Tongue (tissue), 3 donors: Measurements from ENCODE around the gene HES7. TPM values are rescaled to one million over a fixed set of nuclear protein-coding genes. Genes with fewer than 3 reads are reported as not detected.

Experiments
- DNase-seq: peaks from one replicate; pipeline ENCODE4 v3.0.0-alpha.2; 2015
- small RNA-seq: library from RNA; depleted of rRNA; stranded (forward); fragments of <200 nt; gene quantifications from one replicate; pipeline ENCODE3, GENCODE V24; 2014; ENCODE audit warnings: low replicate concordance
- total RNA-seq: library from RNA; depleted of rRNA; stranded (reverse); fragments of >200 nt; gene quantifications from one replicate; pipeline ENCODE4 v1.2.3, GENCODE V29; 2014

Gene HES7
- total RNA-seq, 1 donor from 2014 or later, result not detected

- DNase-seq, result peak; percentile 40
Observed at GRCh38 chr17:8072729-8073461, 51.0 kb downstream of the HES7 start.

GRCh38 chr17:8072341-8072728, 51.6 kb downstream of the HES7 start:
- DNase-seq, result no peak

- no peak for DNase-seq
Observed at GRCh38 chr17:8071496-8071895, 52.4 kb downstream of the HES7 start.

Small RNAs within 50 kb of the gene (small RNA-seq; reads per million reads assigned to genes)
- gene MIR4314, result not detected

Other genes starting within 250 kb of the HES7 start
- 78.9 TPM for gene CHD3, start 235.3 kb downstream of the HES7 start, total RNA-seq
- 12.5 TPM for gene RNF227, start 207.8 kb downstream of the HES7 start, total RNA-seq
- 0.82 TPM for gene KCNAB3, start 194.2 kb downstream of the HES7 start, total RNA-seq
- 21.7 TPM for gene TRAPPC1, start 192.2 kb downstream of the HES7 start, total RNA-seq
- gene CNTROB, start 191.9 kb downstream of the HES7 start, total RNA-seq, result 18.2 TPM
- gene GUCY2D, start 121.5 kb downstream of the HES7 start, total RNA-seq, result not detected
- gene ALOX15B, start 85.0 kb downstream of the HES7 start, total RNA-seq, result 2.2 TPM
- 0.72 TPM for gene ALOX12B, start 36.4 kb downstream of the HES7 start, total RNA-seq
- not detected for gene ALOXE3, start 5.6 kb downstream of the HES7 start, total RNA-seq
- gene PER1, start 28.3 kb upstream of the HES7 start, total RNA-seq, result 83.3 TPM
- 17.1 TPM for gene VAMP2, start 38.8 kb upstream of the HES7 start, total RNA-seq
- 5.4 TPM for gene TMEM107, start 52.3 kb upstream of the HES7 start, total RNA-seq
- gene BORCS6, start 66.1 kb upstream of the HES7 start, total RNA-seq, result 7.6 TPM
- 21.0 TPM for gene AURKB, start 86.5 kb upstream of the HES7 start, total RNA-seq
- gene CTC1, start 124.0 kb upstream of the HES7 start, total RNA-seq, result 6.6 TPM
- gene PFAS, start 125.2 kb upstream of the HES7 start, total RNA-seq, result 21.3 TPM
- 7.5 TPM for gene RANGRF, start 164.6 kb upstream of the HES7 start, total RNA-seq
- gene SLC25A35, start 171.3 kb upstream of the HES7 start, total RNA-seq, result 0.10 TPM
- 15.9 TPM for gene ARHGEF15, start 186.1 kb upstream of the HES7 start, total RNA-seq
- not detected for gene ODF4, start 215.7 kb upstream of the HES7 start, total RNA-seq